ENCODE results near the gene C6orf120. TPM values are rescaled to one million over a fixed set of nuclear protein-coding genes. Genes with fewer than 3 reads are reported as not detected.

Gene C6orf120
- total RNA-seq, 1 experiment from 2014 or later, result 34.2 TPM

GRCh38 chr6:169724494-169725124, 22.7 kb downstream of the C6orf120 start, which contains the start of gene PHF10:
Gene PHF10 (minus strand): TSS chr6:169724500. CDS start chr6:169723931, 569 bp downstream.
- DNase-seq (ENCODE audit: low spot score), result no peak

- peak; percentile 16 for DNase-seq (ENCODE audit: low spot score)
These were observed 23.5 kb downstream of the C6orf120 start for GRCh38 chr6:169725125-169726048.

GRCh38 chr6:169726049-169726400, 24.1 kb downstream of the C6orf120 start:
- no peak for DNase-seq (ENCODE audit: low spot score)

DNA sequence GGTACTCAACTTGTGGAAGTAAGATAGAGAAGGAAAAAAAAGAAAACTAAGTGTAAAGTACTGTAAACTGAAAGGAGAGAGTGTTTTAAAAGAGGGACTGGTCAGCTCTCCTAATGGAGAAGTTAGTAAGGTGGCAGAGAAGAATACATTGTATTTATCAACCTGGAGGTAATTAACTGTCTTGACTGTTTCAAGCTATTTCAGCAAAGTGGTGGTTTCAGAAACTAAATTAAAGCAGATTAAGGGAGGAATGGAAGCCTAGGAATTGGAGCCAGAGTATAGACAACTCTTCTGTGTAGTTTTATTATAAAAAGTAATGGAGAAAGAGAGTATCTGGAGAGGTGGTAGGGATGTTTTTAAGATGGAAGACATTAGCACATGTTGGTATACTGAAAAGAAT, 25.0 kb downstream of the C6orf120 start:
- no peak for DNase-seq (ENCODE audit: low spot score)

- no peak for DNase-seq (ENCODE audit: low spot score)
These were observed 28.0 kb downstream of the C6orf120 start for GRCh38 chr6:169729961-169730360.

- no peak for DNase-seq (ENCODE audit: low spot score)
These were observed 36.5 kb downstream of the C6orf120 start for GRCh38 chr6:169738204-169738975.

GRCh38 chr6:169738976-169739529, 37.1 kb downstream of the C6orf120 start:
- DNase-seq (ENCODE audit: low spot score), result no peak

GRCh38 chr6:169741344-169741743, 39.4 kb downstream of the C6orf120 start:
- DNase-seq (ENCODE audit: low spot score), result no peak

DNA sequence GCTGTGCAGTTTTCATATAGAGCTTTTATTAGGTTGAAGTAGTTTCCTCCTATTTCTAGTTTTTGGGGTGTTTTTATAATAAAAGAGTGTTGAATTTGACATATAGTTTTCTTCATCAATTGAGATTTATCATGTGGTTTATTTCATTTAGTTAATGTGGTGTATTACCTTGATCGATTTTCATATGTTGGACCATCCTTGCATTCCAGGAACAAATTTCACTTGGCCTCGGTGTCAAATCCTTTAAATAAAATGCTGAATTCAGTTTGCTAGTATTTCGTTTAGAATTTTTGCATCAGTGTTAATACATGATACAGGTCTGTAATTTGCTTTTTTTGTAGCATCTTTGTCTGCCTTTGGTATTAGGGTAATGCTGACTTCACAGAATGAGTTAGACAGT, 43.5 kb downstream of the C6orf120 start:
- DNase-seq (ENCODE audit: low spot score), result no peak

DNA sequence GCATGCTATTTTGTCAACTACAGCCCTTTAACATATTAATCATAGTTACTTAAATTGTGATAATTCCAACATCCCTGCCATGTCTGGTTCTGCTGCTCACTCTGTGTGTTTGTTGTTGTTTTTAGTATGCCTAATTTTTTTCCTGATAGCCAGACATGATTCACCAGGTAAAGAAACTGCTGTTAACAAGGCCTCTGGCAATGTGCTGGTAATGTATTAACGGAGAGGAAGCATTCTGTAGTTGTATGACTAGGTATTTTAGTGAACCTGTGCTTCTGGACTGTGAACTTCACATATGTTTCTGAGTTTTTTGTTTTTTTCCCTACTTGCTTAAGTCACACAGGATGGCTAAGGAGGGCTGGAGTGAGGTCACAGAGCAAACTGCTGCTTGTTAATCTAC, 44.6 kb downstream of the C6orf120 start:
- no peak for DNase-seq (ENCODE audit: low spot score)

- DNase-seq (ENCODE audit: low spot score), result peak; percentile 78
These were observed 49.5 kb downstream of the C6orf120 start, which contains the start of the genes DYNLT2 and ERMARD for GRCh38 chr6:169751242-169752073. Gene DYNLT2 (minus strand): TSS chr6:169751572. CDS start chr6:169751458, 114 bp downstream. Gene ERMARD (plus strand): TSS chr6:169751622. CDS start chr6:169751658, 36 bp downstream.

GRCh38 chr6:169752074-169752623, 50.2 kb downstream of the C6orf120 start:
- peak; percentile 8 for DNase-seq (ENCODE audit: low spot score)

Other genes with a start within 250 kb of the C6orf120 start
- gene WDR27, start 97 bp upstream of the C6orf120 start, total RNA-seq (2014; rRNA removed; shearing (Covaris generic)), result 13.0 and 13.6 TPM in 2 replicates
- gene PHF10, start 22.4 kb downstream of the C6orf120 start, total RNA-seq (2014; rRNA removed; shearing (Covaris generic)), result 19.3 and 25.9 TPM in 2 replicates
- gene DYNLT2, start 49.4 kb downstream of the C6orf120 start, total RNA-seq (2014; rRNA removed; shearing (Covaris generic)), result 2.8 and 3.0 TPM in 2 replicates
- gene ERMARD, start 49.5 kb downstream of the C6orf120 start, total RNA-seq (2014; rRNA removed; shearing (Covaris generic)), result 12.5 and 16.6 TPM in 2 replicates

Measured in A172 (cell line).